Calu3 (cell line): Measurements from ENCODE around the gene BRD4. TPM values are rescaled to one million over a fixed set of nuclear protein-coding genes. Genes with fewer than 3 reads are reported as not detected.

ENCODE experiments used
- BruUV-seq: library from RNA; stranded (reverse); fragments of 400-500 nt; replicated peaks from 2 replicates; lab custom pipeline; 2021; lab: Mats Ljungman, UMichigan
- CTCF ChIA-PET: fragments of 300-600 bp; sonication (Branson Sonifier 250); formaldehyde crosslinking; loops from one replicate; lab custom pipeline; 2022; ENCODE audit warnings: antibody characterized with exemption; lab: Charles Lee
- DNase-seq: peaks from one replicate; pipeline ENCODE4 v3.0.0; 2022
- H3K27ac Mint-ChIP-seq: one replicate; pipeline ENCODE4 v1.8.0; 2022; ENCODE audit warnings: mixed read lengths; ENCODE audit not compliant: unreplicated experiment
- H3K27me3 Mint-ChIP-seq: one replicate; pipeline ENCODE4 v1.8.0; 2022; ENCODE audit warnings: mixed read lengths; ENCODE audit not compliant: unreplicated experiment
- H3K36me3 Mint-ChIP-seq: one replicate; pipeline ENCODE4 v1.8.0; 2022; ENCODE audit warnings: mild to moderate bottlenecking, moderate library complexity, mixed read lengths; ENCODE audit not compliant: insufficient read depth, unreplicated experiment
- H3K4me1 Mint-ChIP-seq: one replicate; pipeline ENCODE4 v1.8.0; 2022; ENCODE audit warnings: mild to moderate bottlenecking, low read depth, mixed read lengths; ENCODE audit not compliant: unreplicated experiment
- H3K4me3 Mint-ChIP-seq: one replicate; pipeline ENCODE4 v1.8.0; 2022; ENCODE audit warnings: mild to moderate bottlenecking, low read depth, moderate library complexity, mixed read lengths; ENCODE audit not compliant: unreplicated experiment
- H3K9me3 Mint-ChIP-seq: one replicate; pipeline ENCODE4 v1.8.0; 2022; ENCODE audit warnings: low read depth, mixed read lengths; ENCODE audit not compliant: unreplicated experiment
- intact Hi-C: fragments of 100-400 bp; cut with micrococcal nuclease; formaldehyde crosslinking; loops from one replicate; pipeline ENCODE4 v1.10.0; 2022; ENCODE audit not compliant: unreplicated experiment
- total RNA-seq: library from RNA; stranded (reverse); gene quantifications from 2 replicates; pipeline ENCODE4 v1.2.3, GENCODE V29; 2022
- TF ChIP-seq, protein P1 (sequence below): fragments of 200-600 bp; IDR thresholded peaks from one replicate; pipeline ENCODE4 v1.8.0; 2022; ENCODE audit warnings: antibody characterized with exemption; ENCODE audit not compliant: unreplicated experiment

BRD4 gene
- total RNA-seq, 1 experiment from 2014 or later = 93.9 TPM

DNA sequence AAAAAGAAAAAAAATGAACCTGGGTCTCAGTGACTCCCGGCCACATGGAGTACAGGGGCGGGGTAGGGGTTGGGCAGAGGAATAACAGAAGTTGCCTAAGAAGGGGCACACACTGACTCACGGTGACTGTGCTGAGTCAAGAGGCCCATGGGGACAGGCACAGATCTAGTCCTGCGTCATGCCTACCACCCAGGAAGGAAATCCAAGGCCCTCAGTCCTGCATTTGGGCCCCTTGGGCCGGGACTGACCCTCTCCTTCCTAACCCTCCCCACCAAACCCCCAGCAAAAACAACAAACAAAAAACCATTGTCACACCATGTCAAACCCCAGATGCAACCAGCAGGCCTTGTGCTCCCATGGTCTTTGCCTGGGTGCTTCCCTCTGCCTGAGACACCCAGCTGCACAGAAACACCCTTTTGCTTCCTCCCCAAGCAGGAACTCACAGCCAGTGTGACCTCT lies 122.0 kb downstream of the BRD4 start:
- BruUV-seq = no TSS peak
- peak; percentile 32 for DNase-seq
- H3K9me3 Mint-ChIP-seq = no peaks in the 10 kb centered on the region
- peaks cover 10% of the 10 kb centered on the region for H3K4me1 Mint-ChIP-seq
- TF ChIP-seq, protein P1, sequence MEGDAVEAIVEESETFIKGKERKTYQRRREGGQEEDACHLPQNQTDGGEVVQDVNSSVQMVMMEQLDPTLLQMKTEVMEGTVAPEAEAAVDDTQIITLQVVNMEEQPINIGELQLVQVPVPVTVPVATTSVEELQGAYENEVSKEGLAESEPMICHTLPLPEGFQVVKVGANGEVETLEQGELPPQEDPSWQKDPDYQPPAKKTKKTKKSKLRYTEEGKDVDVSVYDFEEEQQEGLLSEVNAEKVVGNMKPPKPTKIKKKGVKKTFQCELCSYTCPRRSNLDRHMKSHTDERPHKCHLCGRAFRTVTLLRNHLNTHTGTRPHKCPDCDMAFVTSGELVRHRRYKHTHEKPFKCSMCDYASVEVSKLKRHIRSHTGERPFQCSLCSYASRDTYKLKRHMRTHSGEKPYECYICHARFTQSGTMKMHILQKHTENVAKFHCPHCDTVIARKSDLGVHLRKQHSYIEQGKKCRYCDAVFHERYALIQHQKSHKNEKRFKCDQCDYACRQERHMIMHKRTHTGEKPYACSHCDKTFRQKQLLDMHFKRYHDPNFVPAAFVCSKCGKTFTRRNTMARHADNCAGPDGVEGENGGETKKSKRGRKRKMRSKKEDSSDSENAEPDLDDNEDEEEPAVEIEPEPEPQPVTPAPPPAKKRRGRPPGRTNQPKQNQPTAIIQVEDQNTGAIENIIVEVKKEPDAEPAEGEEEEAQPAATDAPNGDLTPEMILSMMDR = no peak
- no peak overlapping the region for H3K27ac Mint-ChIP-seq
- CTCF ChIA-PET = interaction anchor here (0.7 to 0.8 kb wide), 2 partner anchors 20 to 315 kb away, joined by 3 to 4 read pairs; no protein-coding TSS in a partner anchor
- intact Hi-C loops = no loop called here
- H3K27me3 Mint-ChIP-seq = no peaks in the 10 kb centered on the region
- no peak overlapping the region for H3K4me3 Mint-ChIP-seq
- no peaks in the 10 kb centered on the region for H3K36me3 Mint-ChIP-seq

DNA sequence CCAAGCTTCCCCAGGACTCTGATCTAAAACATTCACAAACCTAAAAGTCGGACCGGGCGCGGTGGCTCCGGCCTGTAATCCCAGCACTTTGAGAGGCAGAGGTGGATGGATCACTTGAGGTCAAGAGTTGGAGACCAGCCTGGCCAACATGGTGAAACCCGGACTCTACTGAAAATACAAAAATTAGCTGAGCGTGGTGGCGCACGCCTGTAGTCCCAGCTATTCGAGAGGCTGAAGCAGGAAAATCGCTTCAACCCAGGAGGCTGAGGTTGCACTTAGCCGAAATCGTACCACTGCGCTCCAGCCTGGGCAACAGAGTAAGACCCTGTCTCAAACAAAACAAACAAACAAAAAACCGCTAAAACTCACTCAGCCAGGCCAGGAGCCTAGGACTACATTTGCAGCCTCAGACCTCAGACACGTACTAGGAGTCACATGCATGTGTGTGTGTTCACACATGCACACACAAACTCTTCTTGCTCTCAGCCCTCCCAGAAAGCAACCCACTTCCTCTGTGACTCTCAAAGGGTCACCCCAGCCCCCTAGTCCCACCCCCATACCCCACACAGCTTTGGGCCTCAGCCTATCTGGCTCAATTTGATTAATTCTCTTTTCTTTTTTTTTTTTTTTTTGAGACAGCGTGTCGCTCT lies 130.8 kb downstream of the BRD4 start:
- Mint-ChIP-seq H3K27me3 (no peaks in the 10 kb centered on the region), H3K9me3 (no peaks in the 10 kb centered on the region), H3K36me3 (peaks cover 20% of the 10 kb centered on the region), H3K4me3 (peak overlapping the region; percentile 55), H3K27ac (no peak overlapping the region), H3K4me1 (peaks cover 18% of the 10 kb centered on the region)
- intact Hi-C loops = no loop called here
- TF ChIP-seq, protein P1 = no peak
- DNase-seq = no peak
- CTCF ChIA-PET = no interaction called here
- no TSS peak for BruUV-seq

DNA sequence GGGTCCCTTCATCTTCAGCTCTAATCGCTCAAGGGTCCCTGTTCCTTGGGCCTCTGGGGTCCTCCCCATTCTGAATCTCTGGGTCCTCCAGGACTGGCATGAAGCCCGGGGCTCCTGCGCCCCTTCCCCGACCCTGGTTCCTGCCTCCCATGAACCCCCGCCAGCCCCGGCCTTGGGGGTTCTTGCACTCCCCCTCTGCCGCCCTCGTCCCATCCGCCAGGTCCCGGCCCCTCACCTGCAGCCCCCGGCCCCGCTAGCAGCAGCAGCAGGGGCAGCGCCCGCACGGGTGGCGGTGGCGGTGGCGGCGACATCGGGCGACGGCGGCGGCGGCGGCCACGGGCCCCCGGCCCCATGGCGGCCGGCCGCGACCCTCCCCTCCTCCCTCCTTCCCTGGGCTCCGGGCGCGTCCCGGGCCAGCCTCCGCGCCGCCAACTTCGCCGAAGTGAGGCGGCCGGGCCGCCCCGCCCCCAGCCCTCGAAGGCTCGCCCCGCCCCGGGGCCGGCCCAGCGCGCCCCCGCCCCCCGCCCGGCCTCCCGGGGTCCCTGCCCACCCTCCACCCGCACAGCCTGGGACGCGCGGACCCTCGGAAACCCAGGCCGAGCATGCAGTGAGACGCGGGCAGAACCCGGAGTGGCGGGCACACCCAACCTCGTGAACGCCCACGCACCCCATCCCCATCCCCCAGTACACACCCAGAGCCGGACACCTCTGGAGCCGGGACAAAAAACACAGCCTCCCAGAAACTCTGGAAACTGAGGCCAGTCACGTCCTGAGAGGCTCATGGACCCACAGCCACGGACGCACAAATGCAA lies 131.6 kb downstream of the BRD4 start, which contains the start of gene NOTCH3:
NOTCH3 (minus strand) TSS at position 443 of the 812 bp plus-strand sequence; CDS start at position 353, 90 bp downstream.
- Mint-ChIP-seq H3K27me3 (no peaks in the 10 kb centered on the region), H3K4me1 (peaks cover 18% of the 10 kb centered on the region), H3K27ac (no peak within 1 kb of the TSS), H3K4me3 (peak within 1 kb of the TSS; percentile 55), H3K9me3 (no peaks in the 10 kb centered on the region), H3K36me3 (peaks cover 26% of the 10 kb centered on the region)
- DNase-seq = peak; percentile 22
- CTCF ChIA-PET = interaction anchor here (0.6 kb wide), 1 partner anchor 9 kb away, joined by 3 read pairs; no protein-coding TSS in a partner anchor
- TF ChIP-seq, protein P1 = no peak
- intact Hi-C loops = no loop called here
- no TSS peak for BruUV-seq

DNA sequence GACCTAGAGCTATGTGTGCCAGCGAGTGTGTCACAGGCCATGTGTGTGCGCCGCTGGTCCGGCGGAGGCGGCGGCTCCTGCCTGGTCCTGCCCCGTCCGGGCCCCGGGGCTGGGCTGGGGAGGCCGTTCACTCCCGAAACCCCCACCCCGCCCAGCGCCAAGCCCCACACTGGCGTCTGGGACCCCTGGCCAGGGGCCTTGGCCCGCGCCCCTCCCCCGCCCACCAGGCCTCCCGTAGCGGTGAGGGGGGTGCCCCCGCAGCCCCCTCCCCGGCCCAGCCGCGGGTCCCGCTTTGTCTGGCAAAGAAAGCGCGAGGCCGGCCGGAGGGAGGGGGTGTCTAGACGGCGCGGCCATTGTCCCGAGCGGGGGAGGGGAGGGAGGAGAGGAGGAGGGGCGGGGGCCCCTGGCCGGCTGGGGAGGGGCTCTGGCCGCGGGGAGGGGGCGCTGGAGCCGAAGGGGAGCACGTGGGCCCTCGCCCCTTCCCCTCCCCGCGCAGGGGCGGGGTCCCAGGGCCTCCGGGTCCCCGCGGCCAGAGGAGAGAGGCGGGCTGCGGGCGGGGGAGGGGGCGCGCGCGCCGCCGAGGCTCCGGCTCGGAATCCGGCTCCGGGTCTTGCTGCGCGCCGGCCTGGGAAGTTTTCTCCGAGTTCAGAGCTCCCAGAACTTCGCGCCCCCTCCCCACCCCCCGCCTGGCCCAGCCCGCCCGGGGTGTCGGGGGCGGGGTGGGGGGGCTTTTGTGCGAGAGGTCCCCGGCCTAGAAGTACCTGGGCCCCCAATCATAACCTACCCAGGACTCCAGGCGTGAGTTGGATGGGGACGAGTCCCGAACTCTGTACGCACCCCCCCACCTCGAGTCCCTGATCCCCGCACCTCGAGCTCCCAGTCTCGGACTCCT lies 132.4 kb downstream of the BRD4 start:
- TF ChIP-seq, protein P1 = no peak
- no peaks in the 10 kb centered on the region for H3K9me3 Mint-ChIP-seq
- intact Hi-C loops = no loop called here
- peak; percentile 48 for DNase-seq
- no TSS peak for BruUV-seq
- CTCF ChIA-PET = interaction anchor here (0.6 kb wide), 1 partner anchor 10 kb away, joined by 3 read pairs; no protein-coding TSS in a partner anchor
- peaks cover 33% of the 10 kb centered on the region for H3K36me3 Mint-ChIP-seq
- peak overlapping the region; percentile 71 for H3K4me3 Mint-ChIP-seq
- peaks cover 18% of the 10 kb centered on the region for H3K4me1 Mint-ChIP-seq
- no peaks in the 10 kb centered on the region for H3K27me3 Mint-ChIP-seq
- peak overlapping the region; percentile 45 for H3K27ac Mint-ChIP-seq
